Measurements from ENCODE around the gene ERCC1. TPM values are rescaled to one million over a fixed set of nuclear protein-coding genes. Genes with fewer than 3 reads are reported as not detected.

ERCC1 gene
- total and polyA plus RNA-seq, 2 of the 13 experiments (the other 11 are each of a cell fraction or from before 2014, with no cell fraction given), result 40.0 to 66.4 TPM

- TF ChIP-seq ZNF124 (CRISPR knock-in tag; IDR thresholded peaks at IDR 0.05), result no peak
- no peak for TF ChIP-seq DDIT3 (CRISPR knock-in tag; IDR thresholded peaks at IDR 0.05)
- no peak; the same call in 1 of the 2 replicates for TF ChIP-seq ETV5 (CRISPR knock-in tag; IDR thresholded peaks at IDR 0.05; ENCODE audit: borderline replicate concordance)
- no peak for TF ChIP-seq LCORL (IDR thresholded peaks at IDR 0.05)
- no peak for TF ChIP-seq LCORL (CRISPR knock-in tag; IDR thresholded peaks at IDR 0.05)
- no peak for TF ChIP-seq ZMAT3 (CRISPR knock-in tag; conservative IDR thresholded peaks at IDR 0.05)
- TF ChIP-seq ZNF142 (CRISPR knock-in tag; IDR thresholded peaks at IDR 0.05), result no peak
- no peak for TF ChIP-seq HNF4A (CRISPR knock-in tag; IDR thresholded peaks at IDR 0.05)
- TF ChIP-seq MED8 (CRISPR knock-in tag; IDR thresholded peaks at IDR 0.05; ENCODE audit: insufficient replicate concordance), result no peak
- no peak for TF ChIP-seq ZNF761 (CRISPR knock-in tag; conservative IDR thresholded peaks at IDR 0.05)
- TF ChIP-seq ZMYM2 (CRISPR knock-in tag; IDR thresholded peaks at IDR 0.05), result no peak
- TF ChIP-seq DMAP1 (CRISPR knock-in tag; IDR thresholded peaks at IDR 0.05), result no peak
- no peak; the same call in 1 of the 2 replicates for TF ChIP-seq PPARG (CRISPR knock-in tag; conservative IDR thresholded peaks at IDR 0.05)
- TF ChIP-seq SKI (IDR thresholded peaks at IDR 0.05; ENCODE audit: partially characterized antibody), result no peak
- peak; percentile 58; the same call in 1 of the 2 replicates for TF ChIP-seq ELF3 (CRISPR knock-in tag; IDR thresholded peaks at IDR 0.05)
- TF ChIP-seq ZSCAN20 (CRISPR knock-in tag; IDR thresholded peaks at IDR 0.05; ENCODE audit: borderline replicate concordance), result no peak
- TF ChIP-seq POLR2AphosphoS2 (IDR thresholded peaks at IDR 0.05; ENCODE audit: low read depth, low read length), result no peak
- no peak for TF ChIP-seq DRAP1 (CRISPR knock-in tag; IDR thresholded peaks at IDR 0.05)
- TF ChIP-seq TEAD3 (CRISPR knock-in tag; optimal IDR thresholded peaks at IDR 0.05; ENCODE audit: borderline replicate concordance), result peak; percentile 55
- TF ChIP-seq GATAD1 (CRISPR knock-in tag; IDR thresholded peaks at IDR 0.05), result no peak
- peak; percentile 51 for TF ChIP-seq USF2 (IDR thresholded peaks at IDR 0.05; ENCODE audit: low read depth, low read length)
- TF ChIP-seq USF2 (CRISPR knock-in tag; IDR thresholded peaks at IDR 0.05; ENCODE audit: borderline replicate concordance), result no peak; the same call in 1 of the 2 replicates
- peak; percentile 94 for TF ChIP-seq RXRB (CRISPR knock-in tag; IDR thresholded peaks at IDR 0.05; ENCODE audit: borderline replicate concordance)
- TF ChIP-seq ZNF724P (CRISPR knock-in tag; IDR thresholded peaks at IDR 0.05; ENCODE audit: borderline replicate concordance), result no peak
These were observed 25.2 kb upstream of the ERCC1 start (continued) for GRCh38 chr19:45448887-45449299.
